Parathyroid adenoma (tissue), 2 donors: ENCODE data around the gene SLC13A5.

Experiments used
- H2AFZ ChIP-seq: fragments of 300-600 bp; sonication (generic); one replicate; pipeline ENCODE4 v1.7.0; 2017; ENCODE audit warnings: antibody characterized with exemption, mild to moderate bottlenecking
- H3K27ac ChIP-seq: fragments of 300-600 bp; sonication (generic); one replicate; pipeline ENCODE4 v1.7.0; 2017
- H3K27me3 ChIP-seq: fragments of 300-600 bp; sonication (generic); one replicate; pipeline ENCODE4 v1.7.0; 2017; ENCODE audit warnings: low read length; ENCODE audit not compliant: control insufficient read depth, insufficient read depth
- H3K36me3 ChIP-seq: fragments of 300-600 bp; sonication (generic); one replicate; pipeline ENCODE4 v1.7.0; 2017; ENCODE audit warnings: low read length; ENCODE audit not compliant: control insufficient read depth, insufficient read depth
- H3K4me1 ChIP-seq: fragments of 300-600 bp; sonication (generic); one replicate; pipeline ENCODE4 v1.7.0; 2017; ENCODE audit warnings: control low read depth
- H3K4me2 ChIP-seq: fragments of 300-600 bp; sonication (generic); one replicate; pipeline ENCODE4 v1.7.0; 2017; ENCODE audit warnings: low read length
- H3K4me3 ChIP-seq: fragments of 300-600 bp; sonication (generic); one replicate; pipeline ENCODE4 v1.7.0; 2017; ENCODE audit warnings: low read depth, low read length
- H3K79me2 ChIP-seq: fragments of 300-600 bp; sonication (generic); one replicate; pipeline ENCODE4 v1.7.0; 2017; ENCODE audit warnings: control low read depth
- H3K9ac ChIP-seq: fragments of 300-600 bp; sonication (generic); one replicate; pipeline ENCODE4 v1.7.0; 2017; ENCODE audit warnings: mild to moderate bottlenecking
- H3K9me3 ChIP-seq: fragments of 300-600 bp; sonication (generic); one replicate; pipeline ENCODE4 v1.7.0; 2017; ENCODE audit warnings: low read length; ENCODE audit not compliant: control insufficient read depth
- TF ChIP-seq, protein P1 (sequence below): fragments of 300-600 bp; sonication (generic); IDR thresholded peaks from one replicate; pipeline ENCODE4 v1.7.0; 2017; ENCODE audit warnings: antibody characterized with exemption, mild to moderate bottlenecking
- donor health status: primary hyperparathyroidism.

The SLC13A5 gene

DNA sequence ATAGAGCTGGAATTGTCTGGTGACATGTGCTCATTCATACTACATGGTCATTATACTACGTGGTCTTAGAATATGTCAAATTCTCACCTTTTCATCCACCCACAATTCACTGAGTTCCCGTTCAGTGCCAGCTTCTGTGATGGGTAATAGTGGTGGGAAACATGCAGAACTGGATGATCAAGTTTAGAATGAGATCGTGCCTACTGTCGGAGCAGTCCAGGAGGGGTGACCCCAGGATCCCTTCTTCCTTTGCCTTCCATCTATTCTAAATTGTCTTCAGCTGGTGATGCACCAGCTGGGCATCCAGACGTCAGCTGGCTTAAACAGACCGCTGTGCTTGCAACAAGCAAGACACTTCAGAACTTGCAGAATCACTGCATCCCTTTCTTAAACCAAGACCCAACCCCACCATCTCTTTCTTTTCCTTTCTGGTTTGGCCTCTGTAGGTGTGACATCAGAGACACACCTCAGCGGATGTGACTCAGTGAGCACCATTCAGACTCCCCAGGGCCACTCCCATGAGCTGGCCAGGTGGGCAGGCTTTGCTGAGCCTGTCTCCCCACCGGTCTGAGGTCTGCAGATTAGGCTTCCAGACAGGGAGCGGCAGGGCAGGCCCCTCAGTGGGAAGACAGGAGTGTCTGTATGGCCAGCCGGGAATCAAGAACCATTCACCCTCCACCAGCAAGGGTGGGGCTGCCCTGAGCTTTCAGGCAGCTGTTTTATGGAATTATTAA, 43.5 kb downstream of the SLC13A5 start:
- H3K36me3 ChIP-seq = no peaks in the 10 kb centered on the region
- H3K4me2 ChIP-seq = no peak overlapping the region
- no peaks in the 10 kb centered on the region for H3K4me1 ChIP-seq
- H3K9me3 ChIP-seq = no peaks in the 10 kb centered on the region
- H2AFZ ChIP-seq = no peak overlapping the region
- H3K9ac ChIP-seq = no peak overlapping the region
- H3K79me2 ChIP-seq = no peaks in the 10 kb centered on the region
- TF ChIP-seq, protein P1, sequence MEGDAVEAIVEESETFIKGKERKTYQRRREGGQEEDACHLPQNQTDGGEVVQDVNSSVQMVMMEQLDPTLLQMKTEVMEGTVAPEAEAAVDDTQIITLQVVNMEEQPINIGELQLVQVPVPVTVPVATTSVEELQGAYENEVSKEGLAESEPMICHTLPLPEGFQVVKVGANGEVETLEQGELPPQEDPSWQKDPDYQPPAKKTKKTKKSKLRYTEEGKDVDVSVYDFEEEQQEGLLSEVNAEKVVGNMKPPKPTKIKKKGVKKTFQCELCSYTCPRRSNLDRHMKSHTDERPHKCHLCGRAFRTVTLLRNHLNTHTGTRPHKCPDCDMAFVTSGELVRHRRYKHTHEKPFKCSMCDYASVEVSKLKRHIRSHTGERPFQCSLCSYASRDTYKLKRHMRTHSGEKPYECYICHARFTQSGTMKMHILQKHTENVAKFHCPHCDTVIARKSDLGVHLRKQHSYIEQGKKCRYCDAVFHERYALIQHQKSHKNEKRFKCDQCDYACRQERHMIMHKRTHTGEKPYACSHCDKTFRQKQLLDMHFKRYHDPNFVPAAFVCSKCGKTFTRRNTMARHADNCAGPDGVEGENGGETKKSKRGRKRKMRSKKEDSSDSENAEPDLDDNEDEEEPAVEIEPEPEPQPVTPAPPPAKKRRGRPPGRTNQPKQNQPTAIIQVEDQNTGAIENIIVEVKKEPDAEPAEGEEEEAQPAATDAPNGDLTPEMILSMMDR = no peak
- no peak overlapping the region for H3K4me3 ChIP-seq
- no peak overlapping the region for H3K27ac ChIP-seq
- no peaks in the 10 kb centered on the region for H3K27me3 ChIP-seq

DNA sequence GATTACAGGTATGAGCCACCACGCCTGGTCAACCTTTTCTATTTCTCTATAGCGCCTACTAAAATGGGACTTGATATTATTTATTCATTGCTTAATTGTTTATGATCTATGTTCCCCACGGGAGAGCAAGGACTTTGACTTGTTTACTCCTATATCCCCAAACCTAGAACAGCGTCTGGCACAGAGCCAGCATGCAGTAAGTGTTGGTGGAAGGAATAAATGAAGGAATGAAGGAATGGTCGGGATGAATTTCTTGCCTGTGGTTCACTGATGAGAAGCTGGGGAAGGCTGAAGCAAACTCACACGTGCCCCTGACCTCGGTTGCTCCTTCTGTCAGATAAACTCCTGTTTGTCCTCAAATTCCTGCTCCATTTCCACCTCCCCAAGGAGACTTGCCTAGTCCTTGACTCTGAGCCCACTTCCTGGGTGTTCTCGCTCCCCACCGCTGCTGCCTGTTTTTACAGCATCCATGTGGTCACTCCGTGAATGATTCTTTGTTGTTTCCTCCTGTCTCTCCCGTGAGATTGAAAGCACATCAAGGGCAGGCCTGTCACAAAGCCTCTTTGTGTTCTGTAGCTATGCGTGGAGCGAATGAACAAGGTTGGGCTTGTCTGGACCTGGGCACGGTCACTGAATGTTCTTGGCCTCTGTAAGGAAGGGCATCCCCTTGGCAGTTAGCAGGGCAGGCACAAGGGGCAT, 44.3 kb downstream of the SLC13A5 start:
- no peak overlapping the region for H3K27ac ChIP-seq
- H3K4me2 ChIP-seq = no peak overlapping the region
- H3K9me3 ChIP-seq = no peaks in the 10 kb centered on the region
- no peak overlapping the region for H3K4me3 ChIP-seq
- no peaks in the 10 kb centered on the region for H3K4me1 ChIP-seq
- TF ChIP-seq, protein P1 = no peak
- no peaks in the 10 kb centered on the region for H3K27me3 ChIP-seq
- H2AFZ ChIP-seq = no peak overlapping the region
- no peak overlapping the region for H3K9ac ChIP-seq
- no peaks in the 10 kb centered on the region for H3K79me2 ChIP-seq
- no peaks in the 10 kb centered on the region for H3K36me3 ChIP-seq

DNA sequence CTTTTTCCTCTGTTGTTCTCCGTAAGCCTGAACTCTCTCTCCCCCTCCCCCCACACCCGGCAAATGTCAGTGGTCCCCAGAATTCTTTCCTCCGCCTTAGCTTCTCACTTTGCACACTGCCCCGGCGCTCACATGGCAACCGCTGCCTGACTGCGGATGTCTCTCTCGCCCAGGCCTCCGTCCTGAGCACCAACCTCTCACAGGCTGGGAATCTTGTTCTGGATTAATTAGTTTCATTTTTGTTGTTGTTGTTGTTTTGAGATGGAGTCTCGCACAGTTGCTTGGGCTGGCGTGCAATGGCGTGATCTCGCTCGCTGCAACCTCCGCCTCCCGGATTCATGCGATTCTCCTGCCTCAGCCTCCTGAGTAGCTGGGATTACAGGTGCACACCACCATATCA, 45.0 kb downstream of the SLC13A5 start:
- TF ChIP-seq, protein P1 = no peak
- no peaks in the 10 kb centered on the region for H3K9me3 ChIP-seq
- no peaks in the 10 kb centered on the region for H3K4me1 ChIP-seq

DNA sequence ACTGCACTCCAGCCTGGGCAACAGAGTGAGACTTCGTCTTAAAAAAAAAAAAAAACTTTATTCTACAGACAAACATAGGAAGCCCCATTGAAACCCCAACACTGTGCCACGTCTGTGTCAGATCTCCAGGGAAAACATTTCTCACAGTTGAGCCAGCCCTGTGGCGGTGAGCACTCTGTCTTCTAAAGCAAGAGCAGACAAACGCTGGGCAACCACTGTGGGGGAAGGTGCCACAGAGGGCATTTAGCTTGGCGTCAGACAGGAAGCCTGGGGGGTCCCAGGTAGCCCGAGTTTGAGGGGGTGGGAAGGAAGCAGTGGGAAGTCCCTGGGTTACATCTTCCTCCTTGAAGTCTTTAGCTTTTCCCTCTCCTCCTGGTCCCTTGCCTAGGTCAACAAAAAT, 45.7 kb downstream of the SLC13A5 start:
- no peaks in the 10 kb centered on the region for H3K79me2 ChIP-seq
- H2AFZ ChIP-seq = no peak overlapping the region
- H3K4me1 ChIP-seq = no peaks in the 10 kb centered on the region
- H3K4me3 ChIP-seq = no peak overlapping the region
- no peak overlapping the region for H3K27ac ChIP-seq
- H3K27me3 ChIP-seq = no peaks in the 10 kb centered on the region
- no peaks in the 10 kb centered on the region for H3K9me3 ChIP-seq
- H3K36me3 ChIP-seq = no peaks in the 10 kb centered on the region
- H3K4me2 ChIP-seq = no peak overlapping the region
- no peak overlapping the region for H3K9ac ChIP-seq
- TF ChIP-seq, protein P1 = no peak

More for the DNA sequence above, 45.0 kb downstream of the SLC13A5 start:
- Histone ChIP-seq H2AFZ (no peak overlapping the region), H3K4me3 (no peak overlapping the region), H3K36me3 (no peaks in the 10 kb centered on the region), H3K27me3 (no peaks in the 10 kb centered on the region), H3K4me2 (no peak overlapping the region), H3K9ac (no peak overlapping the region), H3K79me2 (no peaks in the 10 kb centered on the region), H3K27ac (no peak overlapping the region)
